GM23338 (cell line): ENCODE measurements around the gene SETD1A. TPM values are rescaled to one million over a fixed set of nuclear protein-coding genes. Genes with fewer than 3 reads are reported as not detected.

Source experiments
- ATAC-seq: fragments of 200-7000 bp; cut with Tn5 transposase; 3 replicates; pipeline ENCODE4 v1.9.1; 2020
- DNase-seq: peaks from one replicate; pipeline ENCODE4 v3.0.0-alpha.2; 2015; ENCODE audit warnings: low spot score
- H2AFZ ChIP-seq: fragments of 200-600 bp; sonication (generic); 2 replicates; pipeline ENCODE4 v1.8.0; 2016; ENCODE audit warnings: antibody characterized with exemption, mild to moderate bottlenecking, moderate library complexity
- H3F3A ChIP-seq: fragments of 200-600 bp; sonication (generic); replicated peaks from 2 replicates; pipeline ENCODE4 v1.8.0; 2017; ENCODE audit warnings: antibody characterized with exemption, mixed run types, low read depth
- H3K27ac ChIP-seq: fragments of 200-600 bp; sonication (generic); 2 replicates; pipeline ENCODE4 v1.6.1; 2016; ENCODE audit warnings: low read depth
- H3K27me3 ChIP-seq: fragments of 200-600 bp; sonication (generic); 2 replicates; pipeline ENCODE4 v1.8.0; 2016; ENCODE audit warnings: mild to moderate bottlenecking, mixed run types, moderate library complexity; ENCODE audit not compliant: insufficient read depth
- H3K36me3 ChIP-seq: fragments of 200-600 bp; sonication (generic); 2 replicates; pipeline ENCODE4 v1.8.0; 2016; ENCODE audit warnings: mild to moderate bottlenecking; ENCODE audit not compliant: insufficient read depth
- H3K4me1 ChIP-seq: fragments of 200-600 bp; sonication (generic); 2 replicates; pipeline ENCODE4 v1.8.0; 2016; ENCODE audit warnings: mild to moderate bottlenecking, moderate library complexity; ENCODE audit not compliant: insufficient read depth
- H3K4me2 ChIP-seq: fragments of 200-600 bp; sonication (generic); 2 replicates; pipeline ENCODE4 v1.7.1; 2017; ENCODE audit warnings: mixed run types
- H3K4me3 ChIP-seq: fragments of 200-600 bp; sonication (generic); 2 replicates; pipeline ENCODE4 v1.6.1; 2016; ENCODE audit warnings: mixed run types
- H3K79me2 ChIP-seq: fragments of 200-600 bp; sonication (generic); replicated peaks from 2 replicates; pipeline ENCODE4 v1.8.0; 2017; ENCODE audit warnings: mild to moderate bottlenecking; ENCODE audit not compliant: insufficient read depth
- H3K9me2 ChIP-seq: fragments of 200-600 bp; sonication (generic); 2 replicates; pipeline ENCODE4 v1.8.0; 2017; ENCODE audit not compliant: insufficient read depth
- H4K20me1 ChIP-seq: fragments of 200-600 bp; sonication (generic); replicated peaks from 2 replicates; pipeline ENCODE4 v1.8.0; 2017; ENCODE audit warnings: mild to moderate bottlenecking; ENCODE audit not compliant: insufficient read depth
- H3K27ac Mint-ChIP-seq: 2 replicates; pipeline ENCODE4 v1.8.0; 2020; ENCODE audit warnings: inconsistent platforms, mild to moderate bottlenecking, moderate library complexity, mixed read lengths
- H3K27me3 Mint-ChIP-seq: 3 replicates; pipeline ENCODE4 v1.8.0; 2022; ENCODE audit warnings: low read depth, mild to moderate bottlenecking, moderate library complexity, mixed read lengths, inconsistent platforms; ENCODE audit not compliant: insufficient read depth, poor library complexity
- H3K36me3 Mint-ChIP-seq: 3 replicates; pipeline ENCODE4 v1.8.0; 2021; ENCODE audit warnings: low read depth, mild to moderate bottlenecking, inconsistent platforms, moderate library complexity, mixed read lengths
- H3K4me1 Mint-ChIP-seq: 3 replicates; pipeline ENCODE4 v1.8.0; 2020; ENCODE audit warnings: mild to moderate bottlenecking, inconsistent platforms, mixed read lengths
- H3K4me3 Mint-ChIP-seq: 3 replicates; pipeline ENCODE4 v1.8.0; 2021; ENCODE audit warnings: moderate library complexity, mild to moderate bottlenecking, inconsistent platforms, mixed read lengths
- H3K9me3 Mint-ChIP-seq: 3 replicates; pipeline ENCODE4 v1.8.0; 2020; ENCODE audit warnings: moderate library complexity, mild to moderate bottlenecking, inconsistent platforms, mixed read lengths
- CREB1 ChIP-seq: fragments of 250-450 bp; sonication (Bioruptor Pico); IDR thresholded peaks from 2 replicates; pipeline ENCODE4 v1.5.0; 2020; ENCODE audit warnings: low read depth, mild to moderate bottlenecking, moderate library complexity
- CTCF ChIP-seq, 2 experiments: fragments of 200-600 bp in 1 of 2; sonication (generic) in 1 of 2; conservative IDR thresholded peaks; 2 replicates each; pipeline versions ENCODE4 v1.5.1 to v1.6.1; 2016 to 2017; ENCODE audit warnings: antibody characterized with exemption in 2 of 2, low read depth in 2 of 2, mild to moderate bottlenecking in 2 of 2, moderate library complexity in 1 of 2
- ETS1 ChIP-seq: IDR thresholded peaks from 2 replicates; pipeline ENCODE4 v1.6.1; 2016; ENCODE audit warnings: antibody characterized with exemption
- EZH2phosphoT487 ChIP-seq: fragments of 200-600 bp; sonication (generic); IDR thresholded peaks from one replicate; pipeline ENCODE4 v1.8.1; 2018; ENCODE audit warnings: antibody characterized with exemption; ENCODE audit not compliant: unreplicated experiment
- JUNB ChIP-seq: IDR thresholded peaks from one replicate; pipeline ENCODE4 v1.6.1; 2016; ENCODE audit warnings: antibody characterized with exemption; ENCODE audit not compliant: unreplicated experiment
- POLR2AphosphoS5 ChIP-seq: IDR thresholded peaks from 2 replicates; pipeline ENCODE4 v1.6.1; 2016; ENCODE audit warnings: antibody characterized with exemption, low read depth
- ZNF114 ChIP-seq: fragments of 250-450 bp; sonication (Bioruptor Pico); IDR thresholded peaks from 2 replicates; pipeline ENCODE4 v1.5.0; 2020; ENCODE audit warnings: mild to moderate bottlenecking, moderate library complexity
- ZNF331 ChIP-seq: fragments of 250-450 bp; sonication (Bioruptor Pico); IDR thresholded peaks from 2 replicates; pipeline ENCODE4 v1.5.0; 2020; ENCODE audit warnings: low read depth, mild to moderate bottlenecking, moderate library complexity
- polyA plus RNA-seq: library from polyadenylated mRNA; unstranded; fragments of >200 nt; fragmentation: Nextera tagmentation; extraction: Ambion mirVana; gene quantifications from 2 replicates; pipeline ENCODE4 v1.2.1, GENCODE V29; 2016
- total RNA-seq: library from RNA; depleted of rRNA; stranded (reverse); fragments of >200 nt; shearing (Covaris generic); gene quantifications from 2 replicates; pipeline ENCODE4 v1.2.3, GENCODE V29; 2014
- TF ChIP-seq, protein P1 (sequence below): fragments of 250-450 bp; sonication (Bioruptor Pico); IDR thresholded peaks from 2 replicates; pipeline ENCODE4 v1.5.0; 2020; ENCODE audit warnings: mild to moderate bottlenecking, moderate library complexity

SETD1A gene
- total and polyA plus RNA-seq, 2 experiments from 2014 or later = 10.8 to 21.9 TPM

- TF ChIP-seq, protein P1, sequence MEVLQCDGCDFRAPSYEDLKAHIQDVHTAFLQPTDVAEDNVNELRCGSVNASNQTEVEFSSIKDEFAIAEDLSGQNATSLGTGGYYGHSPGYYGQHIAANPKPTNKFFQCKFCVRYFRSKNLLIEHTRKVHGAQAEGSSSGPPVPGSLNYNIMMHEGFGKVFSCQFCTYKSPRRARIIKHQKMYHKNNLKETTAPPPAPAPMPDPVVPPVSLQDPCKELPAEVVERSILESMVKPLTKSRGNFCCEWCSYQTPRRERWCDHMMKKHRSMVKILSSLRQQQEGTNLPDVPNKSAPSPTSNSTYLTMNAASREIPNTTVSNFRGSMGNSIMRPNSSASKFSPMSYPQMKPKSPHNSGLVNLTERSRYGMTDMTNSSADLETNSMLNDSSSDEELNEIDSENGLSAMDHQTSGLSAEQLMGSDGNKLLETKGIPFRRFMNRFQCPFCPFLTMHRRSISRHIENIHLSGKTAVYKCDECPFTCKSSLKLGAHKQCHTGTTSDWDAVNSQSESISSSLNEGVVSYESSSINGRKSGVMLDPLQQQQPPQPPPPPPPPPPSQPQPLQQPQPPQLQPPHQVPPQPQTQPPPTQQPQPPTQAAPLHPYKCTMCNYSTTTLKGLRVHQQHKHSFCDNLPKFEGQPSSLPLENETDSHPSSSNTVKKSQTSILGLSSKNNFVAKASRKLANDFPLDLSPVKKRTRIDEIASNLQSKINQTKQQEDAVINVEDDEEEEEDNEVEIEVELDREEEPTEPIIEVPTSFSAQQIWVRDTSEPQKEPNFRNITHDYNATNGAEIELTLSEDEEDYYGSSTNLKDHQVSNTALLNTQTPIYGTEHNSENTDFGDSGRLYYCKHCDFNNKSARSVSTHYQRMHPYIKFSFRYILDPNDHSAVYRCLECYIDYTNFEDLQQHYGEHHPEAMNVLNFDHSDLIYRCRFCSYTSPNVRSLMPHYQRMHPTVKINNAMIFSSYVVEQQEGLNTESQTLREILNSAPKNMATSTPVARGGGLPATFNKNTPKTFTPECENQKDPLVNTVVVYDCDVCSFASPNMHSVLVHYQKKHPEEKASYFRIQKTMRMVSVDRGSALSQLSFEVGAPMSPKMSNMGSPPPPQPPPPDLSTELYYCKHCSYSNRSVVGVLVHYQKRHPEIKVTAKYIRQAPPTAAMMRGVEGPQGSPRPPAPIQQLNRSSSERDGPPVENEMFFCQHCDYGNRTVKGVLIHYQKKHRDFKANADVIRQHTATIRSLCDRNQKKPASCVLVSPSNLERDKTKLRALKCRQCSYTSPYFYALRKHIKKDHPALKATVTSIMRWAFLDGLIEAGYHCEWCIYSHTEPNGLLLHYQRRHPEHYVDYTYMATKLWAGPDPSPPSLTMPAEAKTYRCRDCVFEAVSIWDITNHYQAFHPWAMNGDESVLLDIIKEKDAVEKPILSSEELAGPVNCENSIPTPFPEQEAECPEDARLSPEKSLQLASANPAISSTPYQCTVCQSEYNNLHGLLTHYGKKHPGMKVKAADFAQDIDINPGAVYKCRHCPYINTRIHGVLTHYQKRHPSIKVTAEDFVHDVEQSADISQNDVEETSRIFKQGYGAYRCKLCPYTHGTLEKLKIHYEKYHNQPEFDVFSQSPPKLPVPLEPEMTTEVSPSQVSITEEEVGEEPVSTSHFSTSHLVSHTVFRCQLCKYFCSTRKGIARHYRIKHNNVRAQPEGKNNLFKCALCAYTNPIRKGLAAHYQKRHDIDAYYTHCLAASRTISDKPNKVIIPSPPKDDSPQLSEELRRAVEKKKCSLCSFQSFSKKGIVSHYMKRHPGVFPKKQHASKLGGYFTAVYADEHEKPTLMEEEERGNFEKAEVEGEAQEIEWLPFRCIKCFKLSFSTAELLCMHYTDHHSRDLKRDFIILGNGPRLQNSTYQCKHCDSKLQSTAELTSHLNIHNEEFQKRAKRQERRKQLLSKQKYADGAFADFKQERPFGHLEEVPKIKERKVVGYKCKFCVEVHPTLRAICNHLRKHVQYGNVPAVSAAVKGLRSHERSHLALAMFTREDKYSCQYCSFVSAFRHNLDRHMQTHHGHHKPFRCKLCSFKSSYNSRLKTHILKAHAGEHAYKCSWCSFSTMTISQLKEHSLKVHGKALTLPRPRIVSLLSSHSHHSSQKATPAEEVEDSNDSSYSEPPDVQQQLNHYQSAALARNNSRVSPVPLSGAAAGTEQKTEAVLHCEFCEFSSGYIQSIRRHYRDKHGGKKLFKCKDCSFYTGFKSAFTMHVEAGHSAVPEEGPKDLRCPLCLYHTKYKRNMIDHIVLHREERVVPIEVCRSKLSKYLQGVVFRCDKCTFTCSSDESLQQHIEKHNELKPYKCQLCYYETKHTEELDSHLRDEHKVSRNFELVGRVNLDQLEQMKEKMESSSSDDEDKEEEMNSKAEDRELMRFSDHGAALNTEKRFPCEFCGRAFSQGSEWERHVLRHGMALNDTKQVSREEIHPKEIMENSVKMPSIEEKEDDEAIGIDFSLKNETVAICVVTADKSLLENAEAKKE (CRISPR knock-in tag) = no peak
- no peak for TF ChIP-seq CTCF (conservative IDR thresholded peaks at IDR 0.05; ENCODE audit: low read depth in 2 of 2)
- TF ChIP-seq EZH2phosphoT487 = no peak
These were observed 3.8 kb downstream of the SETD1A start (continued) for GRCh38 chr16:30961384-30961783.

GRCh38 chr16:30963925-30964511 is 6.5 kb downstream of the SETD1A start:
- no peaks in the 10 kb centered on the region for H3K9me3 Mint-ChIP-seq
- TF ChIP-seq CREB1 (CRISPR knock-in tag) = no peak
- TF ChIP-seq EZH2phosphoT487 = no peak
- no peak for TF ChIP-seq ZNF114 (CRISPR knock-in tag)
- no peak for TF ChIP-seq JUNB
- no peak for TF ChIP-seq ZNF331 (CRISPR knock-in tag)
- TF ChIP-seq CTCF (conservative IDR thresholded peaks at IDR 0.05; ENCODE audit: low read depth in 2 of 2) = no peak
- no peak for TF ChIP-seq ETS1
- no peak for TF ChIP-seq POLR2AphosphoS5

More at GRCh38 chr16:30963925-30964511, 6.5 kb downstream of the SETD1A start:
- DNase-seq (no peak), ATAC-seq (no peak)
- H4K20me1 ChIP-seq = peaks cover 31% of the 10 kb centered on the region
- no peaks in the 10 kb centered on the region for H3K4me1 ChIP-seq
- H3K27me3 Mint-ChIP-seq = peaks cover 3% of the 10 kb centered on the region
- no peak overlapping the region for H2AFZ ChIP-seq
- H3K27ac Mint-ChIP-seq = no peak overlapping the region
- H3K4me2 ChIP-seq = no peak overlapping the region
- peaks cover 12% of the 10 kb centered on the region; the same call in 1 of the 2 replicates for H3F3A ChIP-seq
- no peak overlapping the region for H3K27ac ChIP-seq
- H3K36me3 ChIP-seq = peaks cover 55% of the 10 kb centered on the region
- no peaks in the 10 kb centered on the region for H3K9me2 ChIP-seq
- H3K27me3 ChIP-seq = no peaks in the 10 kb centered on the region
- H3K4me1 Mint-ChIP-seq = peaks cover 1% of the 10 kb centered on the region; the same call in 2 of the 3 replicates
- no peak overlapping the region for H3K4me3 Mint-ChIP-seq
- H3K79me2 ChIP-seq = peaks cover 31% of the 10 kb centered on the region
- peaks cover 90% of the 10 kb centered on the region for H3K36me3 Mint-ChIP-seq
- no peak overlapping the region for H3K4me3 ChIP-seq
